Gastrocnemius medialis (tissue), 4 donors: ENCODE results near the gene NPAS3.

Source experiments
- POLR2A ChIP-seq, 2 donors: fragments of 450-650 bp; IDR thresholded peaks; one replicate each; pipeline ENCODE4 v1.6.1; 2017; ENCODE audit warnings: antibody characterized with exemption in 2 of 2, mild to moderate bottlenecking in 2 of 2, moderate library complexity in 2 of 2
- TF ChIP-seq, protein P1 (sequence below), 5 experiments: fragments of 450-650 bp in 3 of 5; fragments of 200-600 bp in 2 of 5; sonication (generic) in 2 of 5; IDR thresholded peaks in 4 of 5; conservative IDR thresholded peaks in 1 of 5; 1 replicate in 4 of 5; 2 replicates in 1 of 5; pipeline ENCODE4 v1.5.1; 2016 to 2019; ENCODE audit warnings: antibody characterized with exemption in 5 of 5, mild to moderate bottlenecking in 3 of 5, moderate library complexity in 3 of 5

DNA sequence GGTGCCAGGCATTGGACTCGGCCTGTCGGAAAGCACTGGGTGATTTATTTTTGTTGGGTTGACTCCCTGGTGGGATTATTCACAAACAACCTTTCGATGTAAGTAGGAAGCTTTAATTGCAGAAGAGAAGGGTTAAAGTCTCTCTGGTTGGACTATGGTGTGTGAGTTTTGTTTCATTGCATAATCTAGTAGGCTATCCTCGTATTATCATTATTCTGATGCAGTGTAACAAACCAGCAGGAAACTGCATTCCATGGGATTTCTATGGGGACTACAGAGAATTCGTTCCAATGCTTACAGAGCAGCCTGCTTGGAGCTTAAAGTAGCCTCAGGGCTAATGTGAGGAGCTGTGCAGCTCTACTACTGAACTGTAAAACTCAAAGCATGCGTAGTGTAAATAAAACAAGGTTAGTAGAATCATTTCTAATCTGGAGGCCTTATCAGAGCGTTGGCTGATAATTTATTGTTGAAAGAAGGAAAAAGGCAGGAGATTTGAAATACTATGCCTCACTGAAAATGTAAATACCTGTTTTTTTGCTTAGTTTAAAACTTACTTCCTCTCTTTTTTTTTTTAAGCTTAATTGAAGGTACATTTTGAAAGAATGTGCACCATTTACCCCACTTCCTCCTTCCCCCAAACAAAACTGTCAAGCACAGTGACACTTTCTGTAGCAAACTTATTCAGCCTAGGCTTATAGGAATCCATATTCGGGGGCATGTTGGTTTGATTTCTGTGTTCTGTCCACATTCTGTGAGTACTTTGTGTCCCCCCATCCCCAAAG, 226.7 kb downstream of the NPAS3 start:
- TF ChIP-seq, protein P1, sequence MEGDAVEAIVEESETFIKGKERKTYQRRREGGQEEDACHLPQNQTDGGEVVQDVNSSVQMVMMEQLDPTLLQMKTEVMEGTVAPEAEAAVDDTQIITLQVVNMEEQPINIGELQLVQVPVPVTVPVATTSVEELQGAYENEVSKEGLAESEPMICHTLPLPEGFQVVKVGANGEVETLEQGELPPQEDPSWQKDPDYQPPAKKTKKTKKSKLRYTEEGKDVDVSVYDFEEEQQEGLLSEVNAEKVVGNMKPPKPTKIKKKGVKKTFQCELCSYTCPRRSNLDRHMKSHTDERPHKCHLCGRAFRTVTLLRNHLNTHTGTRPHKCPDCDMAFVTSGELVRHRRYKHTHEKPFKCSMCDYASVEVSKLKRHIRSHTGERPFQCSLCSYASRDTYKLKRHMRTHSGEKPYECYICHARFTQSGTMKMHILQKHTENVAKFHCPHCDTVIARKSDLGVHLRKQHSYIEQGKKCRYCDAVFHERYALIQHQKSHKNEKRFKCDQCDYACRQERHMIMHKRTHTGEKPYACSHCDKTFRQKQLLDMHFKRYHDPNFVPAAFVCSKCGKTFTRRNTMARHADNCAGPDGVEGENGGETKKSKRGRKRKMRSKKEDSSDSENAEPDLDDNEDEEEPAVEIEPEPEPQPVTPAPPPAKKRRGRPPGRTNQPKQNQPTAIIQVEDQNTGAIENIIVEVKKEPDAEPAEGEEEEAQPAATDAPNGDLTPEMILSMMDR (IDR thresholded peaks at IDR 0.05 in 4 of 5, conservative IDR thresholded peaks at IDR 0.05 in 1 of 5): no peak
- TF ChIP-seq POLR2A (IDR thresholded peaks at IDR 0.05): no peak
